ENCODE measurements around the gene GNAT1. TPM values are rescaled to one million over a fixed set of nuclear protein-coding genes. Genes with fewer than 3 reads are reported as not detected.
A peak's percentile ranks its signal among the peaks of the same experiment; 100 is the strongest.

The GNAT1 gene
- not detected in 2 replicates for total RNA-seq (2014; rRNA removed; shearing (Covaris generic))

- no peak for DNase-seq (ENCODE audit: low read depth)
These were observed at the start of gene GNAT1 for GRCh38 chr3:50190936-50191660. Gene GNAT1, plus strand, starts transcription at chr3:50191610. Its CDS starts 116 bp downstream, at chr3:50191726.

GRCh38 chr3:50146316-50146901 is 45.0 kb upstream of the GNAT1 start:
- DNase-seq (ENCODE audit: low read depth), result no peak

GRCh38 chr3:50147016-50147415 is 44.4 kb upstream of the GNAT1 start:
- DNase-seq (ENCODE audit: low read depth), result no peak

GRCh38 chr3:50147447-50147846 is 44.0 kb upstream of the GNAT1 start:
- no peak for DNase-seq (ENCODE audit: low read depth)

GRCh38 chr3:50147861-50148260 is 43.5 kb upstream of the GNAT1 start:
- DNase-seq (ENCODE audit: low read depth), result no peak

- DNase-seq (ENCODE audit: low read depth), result no peak
These were observed 41.0 kb upstream of the GNAT1 start for GRCh38 chr3:50150404-50150750.

GRCh38 chr3:50150863-50151686 is 40.3 kb upstream of the GNAT1 start:
- no peak for DNase-seq (ENCODE audit: low read depth)

GRCh38 chr3:50151728-50152127 is 39.7 kb upstream of the GNAT1 start:
- no peak for DNase-seq (ENCODE audit: low read depth)

GRCh38 chr3:50153782-50154475 is 37.5 kb upstream of the GNAT1 start:
- no peak for DNase-seq (ENCODE audit: low read depth)

GRCh38 chr3:50154476-50154839 is 37.0 kb upstream of the GNAT1 start:
- DNase-seq (ENCODE audit: low read depth), result no peak

GRCh38 chr3:50154840-50155490 is 36.4 kb upstream of the GNAT1 start, which contains the start of gene SEMA3F:
Gene SEMA3F, plus strand, starts transcription at chr3:50155324. Its CDS starts 4,299 bp downstream, at chr3:50159623.
- peak; percentile 64 for DNase-seq (ENCODE audit: low read depth)

GRCh38 chr3:50155491-50155878 is 35.9 kb upstream of the GNAT1 start:
- DNase-seq (ENCODE audit: low read depth), result no peak

GRCh38 chr3:50155891-50156290 is 35.5 kb upstream of the GNAT1 start:
- no peak for DNase-seq (ENCODE audit: low read depth)

- DNase-seq (ENCODE audit: low read depth), result no peak
These were observed 34.6 kb upstream of the GNAT1 start for GRCh38 chr3:50156549-50157493.

- DNase-seq (ENCODE audit: low read depth), result no peak
These were observed 33.4 kb upstream of the GNAT1 start for GRCh38 chr3:50157827-50158529.

GRCh38 chr3:50158530-50159146 is 32.8 kb upstream of the GNAT1 start:
- DNase-seq (ENCODE audit: low read depth), result no peak

GRCh38 chr3:50160561-50160983 is 30.8 kb upstream of the GNAT1 start:
- no peak for DNase-seq (ENCODE audit: low read depth)

GRCh38 chr3:50161320-50161719 is 30.1 kb upstream of the GNAT1 start:
- no peak for DNase-seq (ENCODE audit: low read depth)

Data from RPMI7951 (cell line).